Panc1 (cell line): ENCODE measurements around the gene POFUT1.

Experiments
- CTCF ChIP-seq: fragments of 450-650 bp; IDR thresholded peaks from 2 replicates; pipeline ENCODE4 v1.5.1; 2017; ENCODE audit warnings: mild to moderate bottlenecking
- POLR2AphosphoS5 ChIP-seq: IDR thresholded peaks from 2 replicates; pipeline ENCODE4 v1.6.1; 2012; ENCODE audit warnings: mild to moderate bottlenecking, low read depth, low read length, moderate library complexity
- SIN3A ChIP-seq: IDR thresholded peaks from 2 replicates; pipeline ENCODE4 v1.6.1; 2012; ENCODE audit warnings: low read depth, mild to moderate bottlenecking, low read length, moderate library complexity, borderline replicate concordance; ENCODE audit not compliant: insufficient read depth
- TCF7L2 ChIP-seq: IDR thresholded peaks from 2 replicates; pipeline ENCODE4 v1.6.1; 2011; ENCODE audit warnings: mild to moderate bottlenecking, low read depth, low read length, inconsistent platforms
- TF ChIP-seq, protein P1 (sequence below), 2 experiments: IDR thresholded peaks; 2 replicates each; pipeline ENCODE4 v1.6.1; 2011 to 2012; ENCODE audit warnings: low read depth in 2 of 2, control low read depth in 1 of 2, low read length in 1 of 2, mild to moderate bottlenecking in 1 of 2, moderate library complexity in 1 of 2; ENCODE audit not compliant: insufficient read depth in 1 of 2

- TF ChIP-seq CTCF, result no peak
- no peak for TF ChIP-seq SIN3A
- no peak for TF ChIP-seq POLR2AphosphoS5
- no peak for TF ChIP-seq TCF7L2
- TF ChIP-seq, protein P1, sequence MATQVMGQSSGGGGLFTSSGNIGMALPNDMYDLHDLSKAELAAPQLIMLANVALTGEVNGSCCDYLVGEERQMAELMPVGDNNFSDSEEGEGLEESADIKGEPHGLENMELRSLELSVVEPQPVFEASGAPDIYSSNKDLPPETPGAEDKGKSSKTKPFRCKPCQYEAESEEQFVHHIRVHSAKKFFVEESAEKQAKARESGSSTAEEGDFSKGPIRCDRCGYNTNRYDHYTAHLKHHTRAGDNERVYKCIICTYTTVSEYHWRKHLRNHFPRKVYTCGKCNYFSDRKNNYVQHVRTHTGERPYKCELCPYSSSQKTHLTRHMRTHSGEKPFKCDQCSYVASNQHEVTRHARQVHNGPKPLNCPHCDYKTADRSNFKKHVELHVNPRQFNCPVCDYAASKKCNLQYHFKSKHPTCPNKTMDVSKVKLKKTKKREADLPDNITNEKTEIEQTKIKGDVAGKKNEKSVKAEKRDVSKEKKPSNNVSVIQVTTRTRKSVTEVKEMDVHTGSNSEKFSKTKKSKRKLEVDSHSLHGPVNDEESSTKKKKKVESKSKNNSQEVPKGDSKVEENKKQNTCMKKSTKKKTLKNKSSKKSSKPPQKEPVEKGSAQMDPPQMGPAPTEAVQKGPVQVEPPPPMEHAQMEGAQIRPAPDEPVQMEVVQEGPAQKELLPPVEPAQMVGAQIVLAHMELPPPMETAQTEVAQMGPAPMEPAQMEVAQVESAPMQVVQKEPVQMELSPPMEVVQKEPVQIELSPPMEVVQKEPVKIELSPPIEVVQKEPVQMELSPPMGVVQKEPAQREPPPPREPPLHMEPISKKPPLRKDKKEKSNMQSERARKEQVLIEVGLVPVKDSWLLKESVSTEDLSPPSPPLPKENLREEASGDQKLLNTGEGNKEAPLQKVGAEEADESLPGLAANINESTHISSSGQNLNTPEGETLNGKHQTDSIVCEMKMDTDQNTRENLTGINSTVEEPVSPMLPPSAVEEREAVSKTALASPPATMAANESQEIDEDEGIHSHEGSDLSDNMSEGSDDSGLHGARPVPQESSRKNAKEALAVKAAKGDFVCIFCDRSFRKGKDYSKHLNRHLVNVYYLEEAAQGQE (IDR thresholded peaks at IDR 0.05; ENCODE audit: insufficient read depth in 1 of 2, low read depth in 2 of 2, low read length in 1 of 2), result no peak
Observed at GRCh38 chr20:32201977-32202363, 5.7 kb upstream of the POFUT1 start.
